Thyroid gland (tissue), 4 donors: Measurements from ENCODE around the gene SLC12A8. TPM values are rescaled to one million over a fixed set of nuclear protein-coding genes. Genes with fewer than 3 reads are reported as not detected.
A peak's percentile ranks its signal among the peaks of the same experiment; 100 is the strongest.

Source experiments
- DNase-seq, 2 donors: peaks; one replicate each; pipeline ENCODE4 v3.0.0-alpha.2; 2019
- H3K27ac ChIP-seq, 3 donors: fragments of 200-600 bp; sonication (generic); 1 replicate in 2 of 3; 2 replicates in 1 of 3; pipeline ENCODE4 v1.5.1; 2016 to 2019; ENCODE audit warnings: mild to moderate bottlenecking in 1 of 3, moderate library complexity in 1 of 3
- H3K27me3 ChIP-seq: fragments of 200-600 bp; sonication (generic); one replicate; pipeline ENCODE4 v1.5.1; 2019
- H3K36me3 ChIP-seq, 2 donors: fragments of 200-600 bp; sonication (generic); one replicate each; pipeline ENCODE4 v1.5.1; 2016 to 2019
- H3K4me1 ChIP-seq, 2 donors: fragments of 200-600 bp; sonication (generic); one replicate each; pipeline ENCODE4 v1.5.1; 2017 to 2019
- H3K4me3 ChIP-seq, 3 donors: fragments of 200-600 bp; sonication (generic); replicated peaks in 1 of 3; 1 replicate in 2 of 3; 2 replicates in 1 of 3; pipeline ENCODE4 v1.5.1; 2016; ENCODE audit warnings: mild to moderate bottlenecking in 1 of 3
- H3K9me3 ChIP-seq: fragments of 200-600 bp; sonication (generic); one replicate; pipeline ENCODE4 v1.5.1; 2017
- CTCF ChIP-seq, 6 experiments: fragments of 200-600 bp in 3 of 6; fragments of 450-650 bp in 3 of 6; sonication (generic) in 3 of 6; IDR thresholded peaks; one replicate each; pipeline ENCODE4 v1.5.1; 2016 to 2019; ENCODE audit warnings: antibody characterized with exemption in 6 of 6, mild to moderate bottlenecking in 2 of 6, inconsistent platforms in 1 of 6, moderate library complexity in 1 of 6
- POLR2A ChIP-seq, 2 donors: fragments of 450-650 bp; IDR thresholded peaks; one replicate each; pipeline ENCODE4 v1.6.1; 2017; ENCODE audit warnings: antibody characterized with exemption in 2 of 2, mild to moderate bottlenecking in 2 of 2, moderate library complexity in 1 of 2
- WGBS, 2 donors: methylation state at CpG; one replicate each; pipeline ENCODE4 v1.1.5; 2017; 5-methylcytosine and 5-hydroxymethylcytosine counted together
- intact Hi-C: fragments of 100-400 bp; cut with DNase I; formaldehyde crosslinking; loops from one replicate; pipeline ENCODE4 v1.15.1; 2023
- total RNA-seq, 4 donors: library from RNA; depleted of rRNA; stranded (reverse); fragments of >200 nt; gene quantifications; one replicate each; pipeline ENCODE4 v1.2.3, GENCODE V29; 2016

SLC12A8 gene
- total RNA-seq, 4 donors from 2014 or later, result 71.2 to 136 (median 99.2) TPM

- TF ChIP-seq POLR2A (IDR thresholded peaks at IDR 0.05) (no peak), CTCF (IDR thresholded peaks at IDR 0.05) (no peak)
- Histone ChIP-seq H3K36me3 (no peaks in the 10 kb centered on the region), H3K4me1 (peaks cover 43 to 57% of the 10 kb centered on the region in 2 donors), H3K9me3 (no peaks in the 10 kb centered on the region), H3K4me3 (no peak overlapping the region), H3K27me3 (no peaks in the 10 kb centered on the region), H3K27ac (peak overlapping the region in 2 of 3 donors; percentile 8 to 52)
- intact Hi-C loops, result no loop called here
- DNase-seq, result no peak
- WGBS, 2 donors, result 81% methylated on average over 6 of the region's 6 CpGs
These were observed 86.7 kb downstream of the SLC12A8 start for GRCh38 chr3:125125821-125126245.

GRCh38 chr3:125123451-125124305 lies 88.9 kb downstream of the SLC12A8 start:
- H3K27ac ChIP-seq, result no peak overlapping the region
- H3K36me3 ChIP-seq, result no peaks in the 10 kb centered on the region
- intact Hi-C loops, result no loop called here
- no peaks in the 10 kb centered on the region for H3K9me3 ChIP-seq
- no peaks in the 10 kb centered on the region for H3K27me3 ChIP-seq
- no peak overlapping the region for H3K4me3 ChIP-seq
- TF ChIP-seq POLR2A (IDR thresholded peaks at IDR 0.05) (no peak), CTCF (IDR thresholded peaks at IDR 0.05) (no peak)
- WGBS, 2 donors, result 79 to 89% methylated on average over 10 of the region's 10 CpGs
- peaks cover 36 to 57% of the 10 kb centered on the region in 2 donors for H3K4me1 ChIP-seq
- no peak for DNase-seq

GRCh38 chr3:125121246-125122010 lies 91.1 kb downstream of the SLC12A8 start:
- peak overlapping the region; percentile 60 to 73 (median 71) for H3K27ac ChIP-seq
- WGBS, 2 donors, result 52 to 69% methylated on average over 8 of the region's 8 CpGs
- H3K4me1 ChIP-seq, result peaks cover 48 to 67% of the 10 kb centered on the region in 2 donors
- no peaks in the 10 kb centered on the region for H3K36me3 ChIP-seq
- H3K9me3 ChIP-seq, result no peaks in the 10 kb centered on the region
- intact Hi-C loops, result no loop called here
- TF ChIP-seq CTCF (IDR thresholded peaks at IDR 0.05) (no peak), POLR2A (IDR thresholded peaks at IDR 0.05) (peak in 1 of 2 donors; percentile 5)
- no peak overlapping the region for H3K4me3 ChIP-seq
- no peak for DNase-seq
- H3K27me3 ChIP-seq, result no peaks in the 10 kb centered on the region

GRCh38 chr3:125120379-125121122 lies 92.0 kb downstream of the SLC12A8 start:
- Histone ChIP-seq H3K36me3 (no peaks in the 10 kb centered on the region), H3K9me3 (no peaks in the 10 kb centered on the region), H3K27ac (peak overlapping the region; percentile 60 to 73 (median 71)), H3K4me1 (peaks cover 55 to 67% of the 10 kb centered on the region in 2 donors), H3K4me3 (no peak overlapping the region), H3K27me3 (no peaks in the 10 kb centered on the region)
- intact Hi-C loops, result no loop called here
- WGBS, 2 donors, result 78% methylated on average over 10 to 20 of the region's 20 CpGs
- TF ChIP-seq CTCF (IDR thresholded peaks at IDR 0.05) (no peak), POLR2A (IDR thresholded peaks at IDR 0.05) (no peak)
- peak; percentile 50 to 64 for DNase-seq
